ENCODE data around the gene LRP8.

GRCh38 chr1:53276153-53276901 is 51.5 kb downstream of the LRP8 start:
- TF ChIP-seq CTCF (IDR thresholded peaks at IDR 0.05) (no peak), POLR2AphosphoS5 (IDR thresholded peaks at IDR 0.05; ENCODE audit: low read depth, low read length) (no peak)
